ENCODE measurements around the gene BID.

Gene BID

GRCh38 chr22:17802822-17803221 lies 28.6 kb upstream of the BID start:
- no peak for DNase-seq

GRCh38 chr22:17802411-17802810 lies 28.1 kb upstream of the BID start:
- DNase-seq, result no peak

GRCh38 chr22:17797721-17798559 lies 23.7 kb upstream of the BID start:
- peak; percentile 24 for DNase-seq

GRCh38 chr22:17796695-17797094 lies 22.4 kb upstream of the BID start:
- no peak for DNase-seq

- no peak for DNase-seq
Observed at GRCh38 chr22:17795661-17796548, 21.6 kb upstream of the BID start.

GRCh38 chr22:17794726-17795542 lies 20.7 kb upstream of the BID start:
- DNase-seq, result no peak

- DNase-seq, result no peak
Observed at GRCh38 chr22:17792854-17793434, 18.7 kb upstream of the BID start.

- no peak for DNase-seq
Observed at GRCh38 chr22:17792299-17792698, 18.0 kb upstream of the BID start.

- no peak for DNase-seq
Observed at GRCh38 chr22:17791196-17791595, 16.9 kb upstream of the BID start.

GRCh38 chr22:17789379-17790200 lies 15.3 kb upstream of the BID start:
- no peak for DNase-seq

- no peak for DNase-seq
Observed at GRCh38 chr22:17788528-17789378, 14.5 kb upstream of the BID start.

GRCh38 chr22:17787716-17788330 lies 13.6 kb upstream of the BID start:
- DNase-seq, result no peak

GRCh38 chr22:17787241-17787640 lies 13.0 kb upstream of the BID start:
- no peak for DNase-seq

GRCh38 chr22:17786435-17787161 lies 12.3 kb upstream of the BID start:
- no peak for DNase-seq

- DNase-seq, result peak; percentile 74
Observed at GRCh38 chr22:17785185-17786184, 11.2 kb upstream of the BID start.

- DNase-seq, result no peak
Observed at GRCh38 chr22:17784776-17785175, 10.5 kb upstream of the BID start.

- no peak for DNase-seq
Observed at GRCh38 chr22:17783773-17784480, 9.7 kb upstream of the BID start.

GRCh38 chr22:17783312-17783711 lies 9.0 kb upstream of the BID start:
- DNase-seq, result no peak

Measured in CD4-positive, alpha-beta T cell treated with Interleukin-21 for 1 hour (primary cell).